Ishikawa (cell line): Measurements from ENCODE around the gene HMGN3.

Source experiments
- CEBPB ChIP-seq: IDR thresholded peaks from 2 replicates; pipeline ENCODE4 v1.6.1; 2012
- CREB1 ChIP-seq: IDR thresholded peaks from 2 replicates; pipeline ENCODE4 v1.6.1; 2012; ENCODE audit warnings: low read depth
- EP300 ChIP-seq: IDR thresholded peaks from 2 replicates; pipeline ENCODE4 v1.6.1; 2012; ENCODE audit warnings: borderline replicate concordance
- TF ChIP-seq, protein P1 (sequence below): IDR thresholded peaks from 2 replicates; pipeline ENCODE4 v1.6.1; 2012
- TF ChIP-seq, protein P2 (sequence below): IDR thresholded peaks from 2 replicates; pipeline ENCODE4 v1.6.1; 2012

DNA sequence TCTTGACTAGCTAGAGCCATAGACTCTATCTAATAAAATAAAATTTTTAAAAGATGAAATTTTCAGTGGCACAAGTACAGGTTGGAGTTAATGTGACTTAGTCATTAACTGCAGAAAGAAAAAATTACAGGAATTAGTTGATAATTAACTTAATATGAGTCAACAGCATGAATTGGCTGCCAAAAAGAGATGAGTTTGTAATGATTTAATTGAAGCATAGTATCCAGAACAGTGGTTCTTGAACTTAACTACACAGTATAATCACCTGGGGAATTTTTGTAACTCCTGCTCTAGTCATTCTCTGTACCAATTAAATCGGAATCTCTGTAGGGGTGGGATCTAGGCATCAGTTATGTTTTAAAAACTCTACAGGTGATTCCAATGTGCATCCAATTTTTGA, 46.3 kb upstream of the HMGN3 start:
- TF ChIP-seq CREB1 (no peak), CEBPB (no peak), EP300 (no peak)
- TF ChIP-seq, protein P1, sequence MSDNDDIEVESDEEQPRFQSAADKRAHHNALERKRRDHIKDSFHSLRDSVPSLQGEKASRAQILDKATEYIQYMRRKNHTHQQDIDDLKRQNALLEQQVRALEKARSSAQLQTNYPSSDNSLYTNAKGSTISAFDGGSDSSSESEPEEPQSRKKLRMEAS: no peak
- TF ChIP-seq, protein P2, sequence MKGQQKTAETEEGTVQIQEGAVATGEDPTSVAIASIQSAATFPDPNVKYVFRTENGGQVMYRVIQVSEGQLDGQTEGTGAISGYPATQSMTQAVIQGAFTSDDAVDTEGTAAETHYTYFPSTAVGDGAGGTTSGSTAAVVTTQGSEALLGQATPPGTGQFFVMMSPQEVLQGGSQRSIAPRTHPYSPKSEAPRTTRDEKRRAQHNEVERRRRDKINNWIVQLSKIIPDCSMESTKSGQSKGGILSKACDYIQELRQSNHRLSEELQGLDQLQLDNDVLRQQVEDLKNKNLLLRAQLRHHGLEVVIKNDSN: no peak
